GM12865 (cell line): Measurements from ENCODE around the gene TRIM45.

Source experiments
- DNase-seq: peaks from one replicate; pipeline ENCODE4 v3.0.0; 2010; ENCODE audit warnings: low read depth
- H3K4me3 ChIP-seq: 2 replicates; pipeline ENCODE4 v1.5.1; 2011; ENCODE audit warnings: mild to moderate bottlenecking, low read depth, low read length, control low read depth
- CTCF ChIP-seq: IDR thresholded peaks from 2 replicates; pipeline ENCODE4 v1.5.1; 2011; ENCODE audit warnings: low read length, control low read depth, low read depth, inconsistent platforms; ENCODE audit not compliant: insufficient read depth; ENCODE audit errors: missing control alignments

The TRIM45 gene

GRCh38 chr1:117114877-117115276 lies 6.7 kb downstream of the TRIM45 start:
- TF ChIP-seq CTCF, result no peak
- DNase-seq, result no peak
- no peak overlapping the region for H3K4me3 ChIP-seq

GRCh38 chr1:117113199-117113598 lies 8.3 kb downstream of the TRIM45 start:
- H3K4me3 ChIP-seq, result no peak overlapping the region
- no peak for DNase-seq
- no peak for TF ChIP-seq CTCF

- H3K4me3 ChIP-seq, result no peak overlapping the region
- DNase-seq, result no peak
- TF ChIP-seq CTCF, result no peak
These were observed 9.4 kb downstream of the TRIM45 start for GRCh38 chr1:117112047-117112717.

GRCh38 chr1:117110774-117111173 lies 10.8 kb downstream of the TRIM45 start:
- no peak overlapping the region for H3K4me3 ChIP-seq
- TF ChIP-seq CTCF, result no peak
- no peak for DNase-seq

GRCh38 chr1:117107364-117107763 lies 14.2 kb downstream of the TRIM45 start:
- no peak for TF ChIP-seq CTCF
- no peak for DNase-seq
- no peak overlapping the region for H3K4me3 ChIP-seq

GRCh38 chr1:117106478-117106877 lies 15.1 kb downstream of the TRIM45 start:
- no peak for DNase-seq
- no peak overlapping the region for H3K4me3 ChIP-seq
- TF ChIP-seq CTCF, result no peak

- TF ChIP-seq CTCF, result no peak
- no peak overlapping the region for H3K4me3 ChIP-seq
- no peak for DNase-seq
These were observed 15.8 kb downstream of the TRIM45 start for GRCh38 chr1:117105722-117106121.
